PC-3 (cell line): ENCODE measurements around the gene MYO16.

Source experiments
- EZH2 ChIP-seq: fragments of 300-600 bp; sonication (generic); IDR thresholded peaks from one replicate; pipeline ENCODE4 v1.6.1; 2017; ENCODE audit warnings: antibody characterized with exemption, mild to moderate bottlenecking, low read length; ENCODE audit not compliant: unreplicated experiment
- EZH2phosphoT487 ChIP-seq: fragments of 300-600 bp; sonication (generic); IDR thresholded peaks from 2 replicates; pipeline ENCODE4 v1.6.1; 2018; ENCODE audit warnings: mild to moderate bottlenecking, antibody characterized with exemption, low read length, borderline replicate concordance
- TF ChIP-seq, protein P1 (sequence below): fragments of 300-600 bp; sonication (generic); conservative IDR thresholded peaks from 2 replicates; pipeline ENCODE4 v1.5.1; 2017; ENCODE audit warnings: antibody characterized with exemption, low read depth, mild to moderate bottlenecking, low read length

DNA sequence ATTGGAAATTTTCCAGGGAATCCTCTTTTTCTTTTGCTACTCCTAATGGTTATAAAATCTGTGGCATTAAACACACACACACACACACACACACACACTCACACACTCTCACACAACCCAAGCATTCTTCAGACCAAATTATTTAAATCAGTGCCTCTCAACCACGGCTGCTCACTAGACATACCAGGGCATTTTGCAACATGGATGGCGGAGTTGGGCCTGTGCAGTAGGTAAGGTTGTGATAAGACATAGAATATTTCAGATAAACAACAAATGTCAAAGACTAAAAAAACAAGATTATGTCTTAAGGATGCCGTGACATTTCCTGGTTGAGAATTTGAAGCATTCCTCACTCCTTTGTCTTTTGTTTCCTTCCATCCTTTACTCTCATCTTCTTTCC lies 443.1 kb downstream of the MYO16 start:
- TF ChIP-seq, protein P1, sequence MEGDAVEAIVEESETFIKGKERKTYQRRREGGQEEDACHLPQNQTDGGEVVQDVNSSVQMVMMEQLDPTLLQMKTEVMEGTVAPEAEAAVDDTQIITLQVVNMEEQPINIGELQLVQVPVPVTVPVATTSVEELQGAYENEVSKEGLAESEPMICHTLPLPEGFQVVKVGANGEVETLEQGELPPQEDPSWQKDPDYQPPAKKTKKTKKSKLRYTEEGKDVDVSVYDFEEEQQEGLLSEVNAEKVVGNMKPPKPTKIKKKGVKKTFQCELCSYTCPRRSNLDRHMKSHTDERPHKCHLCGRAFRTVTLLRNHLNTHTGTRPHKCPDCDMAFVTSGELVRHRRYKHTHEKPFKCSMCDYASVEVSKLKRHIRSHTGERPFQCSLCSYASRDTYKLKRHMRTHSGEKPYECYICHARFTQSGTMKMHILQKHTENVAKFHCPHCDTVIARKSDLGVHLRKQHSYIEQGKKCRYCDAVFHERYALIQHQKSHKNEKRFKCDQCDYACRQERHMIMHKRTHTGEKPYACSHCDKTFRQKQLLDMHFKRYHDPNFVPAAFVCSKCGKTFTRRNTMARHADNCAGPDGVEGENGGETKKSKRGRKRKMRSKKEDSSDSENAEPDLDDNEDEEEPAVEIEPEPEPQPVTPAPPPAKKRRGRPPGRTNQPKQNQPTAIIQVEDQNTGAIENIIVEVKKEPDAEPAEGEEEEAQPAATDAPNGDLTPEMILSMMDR, result no peak
- no peak for TF ChIP-seq EZH2
- no peak for TF ChIP-seq EZH2phosphoT487
